ENCODE results near the gene GP5.

GP5 gene

GRCh38 chr3:194379231-194379630, 19.8 kb downstream of the GP5 start:
- no peak for DNase-seq (ENCODE audit: low read depth in 1 of 2, low spot score in 1 of 2)

GRCh38 chr3:194377708-194378107, 21.4 kb downstream of the GP5 start:
- DNase-seq (ENCODE audit: low read depth in 1 of 2, low spot score in 1 of 2) = no peak

- no peak for DNase-seq (ENCODE audit: low read depth in 1 of 2, low spot score in 1 of 2)
Observed at GRCh38 chr3:194376241-194376560, 22.9 kb downstream of the GP5 start.

- DNase-seq (ENCODE audit: low read depth in 1 of 2, low spot score in 1 of 2) = no peak
Observed at GRCh38 chr3:194375473-194376240, 23.4 kb downstream of the GP5 start.

- DNase-seq (ENCODE audit: low read depth in 1 of 2, low spot score in 1 of 2) = no peak
Observed at GRCh38 chr3:194374935-194375334, 24.1 kb downstream of the GP5 start.

- no peak for DNase-seq (ENCODE audit: low read depth in 1 of 2, low spot score in 1 of 2)
Observed at GRCh38 chr3:194373899-194374298, 25.2 kb downstream of the GP5 start.

- no peak for DNase-seq (ENCODE audit: low read depth in 1 of 2, low spot score in 1 of 2)
Observed at GRCh38 chr3:194373028-194373427, 26.0 kb downstream of the GP5 start.

- DNase-seq (ENCODE audit: low read depth in 1 of 2, low spot score in 1 of 2) = no peak
Observed at GRCh38 chr3:194370753-194371152, 28.3 kb downstream of the GP5 start.

- no peak for DNase-seq (ENCODE audit: low read depth in 1 of 2, low spot score in 1 of 2)
Observed at GRCh38 chr3:194369522-194370279, 29.4 kb downstream of the GP5 start, which contains the start of gene LRRC15. Gene LRRC15 (minus strand): TSS chr3:194369743. CDS start chr3:194361043, 8,700 bp downstream.

- no peak for DNase-seq (ENCODE audit: low read depth in 1 of 2, low spot score in 1 of 2)
Observed at GRCh38 chr3:194368918-194369317, 30.1 kb downstream of the GP5 start.

GRCh38 chr3:194367992-194368841, 30.8 kb downstream of the GP5 start:
- DNase-seq (ENCODE audit: low read depth in 1 of 2, low spot score in 1 of 2) = no peak

- no peak for DNase-seq (ENCODE audit: low read depth in 1 of 2, low spot score in 1 of 2)
Observed at GRCh38 chr3:194365978-194366490, 33.0 kb downstream of the GP5 start.

- DNase-seq (ENCODE audit: low read depth in 1 of 2, low spot score in 1 of 2) = no peak
Observed at GRCh38 chr3:194365526-194365925, 33.5 kb downstream of the GP5 start.

- DNase-seq (ENCODE audit: low read depth in 1 of 2, low spot score in 1 of 2) = no peak
Observed at GRCh38 chr3:194364652-194365434, 34.2 kb downstream of the GP5 start.

- DNase-seq (ENCODE audit: low read depth in 1 of 2, low spot score in 1 of 2) = no peak
Observed at GRCh38 chr3:194364314-194364651, 34.8 kb downstream of the GP5 start.

- DNase-seq (ENCODE audit: low read depth in 1 of 2, low spot score in 1 of 2) = no peak
Observed at GRCh38 chr3:194360568-194360967, 38.5 kb downstream of the GP5 start.

- no peak for DNase-seq (ENCODE audit: low read depth in 1 of 2, low spot score in 1 of 2)
Observed at GRCh38 chr3:194357681-194358080, 41.4 kb downstream of the GP5 start.

GRCh38 chr3:194355379-194355778, 43.7 kb downstream of the GP5 start:
- no peak for DNase-seq (ENCODE audit: low read depth in 1 of 2, low spot score in 1 of 2)

GRCh38 chr3:194354315-194354714, 44.8 kb downstream of the GP5 start:
- no peak for DNase-seq (ENCODE audit: low read depth in 1 of 2, low spot score in 1 of 2)

GRCh38 chr3:194352667-194353246, 46.3 kb downstream of the GP5 start:
- DNase-seq (ENCODE audit: low read depth in 1 of 2, low spot score in 1 of 2) = no peak

Data from activated CD4-positive, alpha-beta T cell treated with anti-CD3 and anti-CD28 coated beads, Interleukin-2, amount 50 U/mL, for 24 hours (primary cell).